Ishikawa (cell line): Measurements from ENCODE around the gene DLD.

Experiments
- CEBPB ChIP-seq: IDR thresholded peaks from 2 replicates; pipeline ENCODE4 v1.6.1; 2012
- CREB1 ChIP-seq: IDR thresholded peaks from 2 replicates; pipeline ENCODE4 v1.6.1; 2012; ENCODE audit warnings: low read depth
- EGR1 ChIP-seq: IDR thresholded peaks from 2 replicates; pipeline ENCODE4 v1.6.1; 2012
- EP300 ChIP-seq: IDR thresholded peaks from 2 replicates; pipeline ENCODE4 v1.6.1; 2012; ENCODE audit warnings: borderline replicate concordance
- FOXM1 ChIP-seq: IDR thresholded peaks from 2 replicates; pipeline ENCODE4 v1.6.1; 2012; ENCODE audit warnings: low read depth, borderline replicate concordance
- NFIC ChIP-seq: IDR thresholded peaks from 2 replicates; pipeline ENCODE4 v1.6.1; 2012
- RAD21 ChIP-seq: IDR thresholded peaks from 2 replicates; pipeline ENCODE4 v1.6.1; 2012; ENCODE audit warnings: low read depth
- TAF1 ChIP-seq: IDR thresholded peaks from 2 replicates; pipeline ENCODE4 v1.6.1; 2012; ENCODE audit warnings: low read depth, mild to moderate bottlenecking
- TCF12 ChIP-seq: IDR thresholded peaks from 2 replicates; pipeline ENCODE4 v1.6.1; 2012; ENCODE audit warnings: low read depth
- YY1 ChIP-seq: IDR thresholded peaks from 2 replicates; pipeline ENCODE4 v1.6.1; 2012; ENCODE audit warnings: low read depth
- ZBTB7A ChIP-seq: IDR thresholded peaks from 2 replicates; pipeline ENCODE4 v1.6.1; 2012; ENCODE audit warnings: low read depth
- TF ChIP-seq, protein P1 (sequence below): IDR thresholded peaks from 2 replicates; pipeline ENCODE4 v1.6.1; 2012
- TF ChIP-seq, protein P2 (sequence below): IDR thresholded peaks from 2 replicates; pipeline ENCODE4 v1.6.1; 2012; ENCODE audit warnings: low read depth, mild to moderate bottlenecking

- TF ChIP-seq TAF1 (no peak), RAD21 (no peak), EP300 (no peak), CREB1 (no peak), CEBPB (no peak), NFIC (no peak), TCF12 (no peak), FOXM1 (no peak), YY1 (no peak), EGR1 (no peak), ZBTB7A (no peak)
- TF ChIP-seq, protein P1, sequence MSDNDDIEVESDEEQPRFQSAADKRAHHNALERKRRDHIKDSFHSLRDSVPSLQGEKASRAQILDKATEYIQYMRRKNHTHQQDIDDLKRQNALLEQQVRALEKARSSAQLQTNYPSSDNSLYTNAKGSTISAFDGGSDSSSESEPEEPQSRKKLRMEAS = no peak
- TF ChIP-seq, protein P2, sequence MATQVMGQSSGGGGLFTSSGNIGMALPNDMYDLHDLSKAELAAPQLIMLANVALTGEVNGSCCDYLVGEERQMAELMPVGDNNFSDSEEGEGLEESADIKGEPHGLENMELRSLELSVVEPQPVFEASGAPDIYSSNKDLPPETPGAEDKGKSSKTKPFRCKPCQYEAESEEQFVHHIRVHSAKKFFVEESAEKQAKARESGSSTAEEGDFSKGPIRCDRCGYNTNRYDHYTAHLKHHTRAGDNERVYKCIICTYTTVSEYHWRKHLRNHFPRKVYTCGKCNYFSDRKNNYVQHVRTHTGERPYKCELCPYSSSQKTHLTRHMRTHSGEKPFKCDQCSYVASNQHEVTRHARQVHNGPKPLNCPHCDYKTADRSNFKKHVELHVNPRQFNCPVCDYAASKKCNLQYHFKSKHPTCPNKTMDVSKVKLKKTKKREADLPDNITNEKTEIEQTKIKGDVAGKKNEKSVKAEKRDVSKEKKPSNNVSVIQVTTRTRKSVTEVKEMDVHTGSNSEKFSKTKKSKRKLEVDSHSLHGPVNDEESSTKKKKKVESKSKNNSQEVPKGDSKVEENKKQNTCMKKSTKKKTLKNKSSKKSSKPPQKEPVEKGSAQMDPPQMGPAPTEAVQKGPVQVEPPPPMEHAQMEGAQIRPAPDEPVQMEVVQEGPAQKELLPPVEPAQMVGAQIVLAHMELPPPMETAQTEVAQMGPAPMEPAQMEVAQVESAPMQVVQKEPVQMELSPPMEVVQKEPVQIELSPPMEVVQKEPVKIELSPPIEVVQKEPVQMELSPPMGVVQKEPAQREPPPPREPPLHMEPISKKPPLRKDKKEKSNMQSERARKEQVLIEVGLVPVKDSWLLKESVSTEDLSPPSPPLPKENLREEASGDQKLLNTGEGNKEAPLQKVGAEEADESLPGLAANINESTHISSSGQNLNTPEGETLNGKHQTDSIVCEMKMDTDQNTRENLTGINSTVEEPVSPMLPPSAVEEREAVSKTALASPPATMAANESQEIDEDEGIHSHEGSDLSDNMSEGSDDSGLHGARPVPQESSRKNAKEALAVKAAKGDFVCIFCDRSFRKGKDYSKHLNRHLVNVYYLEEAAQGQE = no peak
Measured at GRCh38 chr7:107958764-107959526, 68.0 kb downstream of the DLD start.
